ENCODE measurements around the gene UCN3.

GRCh38 chr10:5381187-5381586 lies 16.4 kb downstream of the UCN3 start:
- TF ChIP-seq, protein P1, sequence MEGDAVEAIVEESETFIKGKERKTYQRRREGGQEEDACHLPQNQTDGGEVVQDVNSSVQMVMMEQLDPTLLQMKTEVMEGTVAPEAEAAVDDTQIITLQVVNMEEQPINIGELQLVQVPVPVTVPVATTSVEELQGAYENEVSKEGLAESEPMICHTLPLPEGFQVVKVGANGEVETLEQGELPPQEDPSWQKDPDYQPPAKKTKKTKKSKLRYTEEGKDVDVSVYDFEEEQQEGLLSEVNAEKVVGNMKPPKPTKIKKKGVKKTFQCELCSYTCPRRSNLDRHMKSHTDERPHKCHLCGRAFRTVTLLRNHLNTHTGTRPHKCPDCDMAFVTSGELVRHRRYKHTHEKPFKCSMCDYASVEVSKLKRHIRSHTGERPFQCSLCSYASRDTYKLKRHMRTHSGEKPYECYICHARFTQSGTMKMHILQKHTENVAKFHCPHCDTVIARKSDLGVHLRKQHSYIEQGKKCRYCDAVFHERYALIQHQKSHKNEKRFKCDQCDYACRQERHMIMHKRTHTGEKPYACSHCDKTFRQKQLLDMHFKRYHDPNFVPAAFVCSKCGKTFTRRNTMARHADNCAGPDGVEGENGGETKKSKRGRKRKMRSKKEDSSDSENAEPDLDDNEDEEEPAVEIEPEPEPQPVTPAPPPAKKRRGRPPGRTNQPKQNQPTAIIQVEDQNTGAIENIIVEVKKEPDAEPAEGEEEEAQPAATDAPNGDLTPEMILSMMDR (IDR thresholded peaks at IDR 0.05 in 2 of 3, conservative IDR thresholded peaks at IDR 0.05 in 1 of 3; ENCODE audit: control insufficient read depth in 2 of 3, extremely low read depth in 1 of 3, insufficient read depth in 1 of 3, low read depth in 3 of 3, low read length in 3 of 3) = no peak
- TF ChIP-seq EGR1 (IDR thresholded peaks at IDR 0.05; ENCODE audit: borderline replicate concordance in 1 of 2, low read depth in 2 of 2, low read length in 2 of 2) (no peak), ESRRA (IDR thresholded peaks at IDR 0.05; ENCODE audit: low read length) (no peak), YBX1 (IDR thresholded peaks at IDR 0.05) (no peak), ZNF24 (IDR thresholded peaks at IDR 0.05) (no peak), NBN (IDR thresholded peaks at IDR 0.05) (no peak)
- TF ChIP-seq, protein P2, sequence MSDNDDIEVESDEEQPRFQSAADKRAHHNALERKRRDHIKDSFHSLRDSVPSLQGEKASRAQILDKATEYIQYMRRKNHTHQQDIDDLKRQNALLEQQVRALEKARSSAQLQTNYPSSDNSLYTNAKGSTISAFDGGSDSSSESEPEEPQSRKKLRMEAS (IDR thresholded peaks at IDR 0.05; ENCODE audit: low read depth, low read length) = no peak
- TF ChIP-seq, protein P3, sequence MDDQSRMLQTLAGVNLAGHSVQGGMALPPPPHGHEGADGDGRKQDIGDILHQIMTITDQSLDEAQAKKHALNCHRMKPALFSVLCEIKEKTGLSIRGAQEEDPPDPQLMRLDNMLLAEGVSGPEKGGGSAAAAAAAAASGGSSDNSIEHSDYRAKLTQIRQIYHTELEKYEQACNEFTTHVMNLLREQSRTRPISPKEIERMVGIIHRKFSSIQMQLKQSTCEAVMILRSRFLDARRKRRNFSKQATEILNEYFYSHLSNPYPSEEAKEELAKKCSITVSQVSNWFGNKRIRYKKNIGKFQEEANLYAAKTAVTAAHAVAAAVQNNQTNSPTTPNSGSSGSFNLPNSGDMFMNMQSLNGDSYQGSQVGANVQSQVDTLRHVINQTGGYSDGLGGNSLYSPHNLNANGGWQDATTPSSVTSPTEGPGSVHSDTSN (IDR thresholded peaks at IDR 0.05; ENCODE audit: insufficient replicate concordance, low read depth, low read length) = no peak
- TF ChIP-seq, protein P4, sequence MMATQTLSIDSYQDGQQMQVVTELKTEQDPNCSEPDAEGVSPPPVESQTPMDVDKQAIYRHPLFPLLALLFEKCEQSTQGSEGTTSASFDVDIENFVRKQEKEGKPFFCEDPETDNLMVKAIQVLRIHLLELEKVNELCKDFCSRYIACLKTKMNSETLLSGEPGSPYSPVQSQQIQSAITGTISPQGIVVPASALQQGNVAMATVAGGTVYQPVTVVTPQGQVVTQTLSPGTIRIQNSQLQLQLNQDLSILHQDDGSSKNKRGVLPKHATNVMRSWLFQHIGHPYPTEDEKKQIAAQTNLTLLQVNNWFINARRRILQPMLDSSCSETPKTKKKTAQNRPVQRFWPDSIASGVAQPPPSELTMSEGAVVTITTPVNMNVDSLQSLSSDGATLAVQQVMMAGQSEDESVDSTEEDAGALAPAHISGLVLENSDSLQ (IDR thresholded peaks at IDR 0.05) = no peak

Data from GM12878 (cell line).